ENCODE measurements around the gene MAP4K2. TPM values are rescaled to one million over a fixed set of nuclear protein-coding genes. Genes with fewer than 3 reads are reported as not detected.

The MAP4K2 gene
- polyA plus RNA-seq, 3 donors from 2014 or later: 9.2 to 16.4 (median 15.9) TPM

GRCh38 chr11:64753380-64754123, 49.5 kb downstream of the MAP4K2 start:
- Mint-ChIP-seq H3K9me3 (no peaks in the 10 kb centered on the region), H3K36me3 (peaks cover 4 to 20% (median 15%) of the 10 kb centered on the region in 3 donors), H3K4me1 (peaks cover 34 to 38% of the 10 kb centered on the region in 2 donors), H3K4me3 (no peak overlapping the region), H3K27ac (no peak overlapping the region), H3K27me3 (ENCODE audit: low read depth in 3 of 3) (peaks cover 0 to 4% (median 2%) of the 10 kb centered on the region in 3 donors)
- DNase-seq: no peak

GRCh38 chr11:64753019-64753379, 50.0 kb downstream of the MAP4K2 start:
- Mint-ChIP-seq H3K27ac (peak overlapping the region in 1 of 6 donors; percentile 26), H3K36me3 (peaks cover 4 to 22% (median 15%) of the 10 kb centered on the region in 3 donors), H3K4me3 (no peak overlapping the region), H3K9me3 (no peaks in the 10 kb centered on the region), H3K4me1 (peaks cover 37% of the 10 kb centered on the region in 2 donors), H3K27me3 (ENCODE audit: low read depth in 3 of 3) (peaks cover 0 to 6% (median 3%) of the 10 kb centered on the region in 3 donors)
- no peak for DNase-seq

- peaks cover 4 to 23% (median 15%) of the 10 kb centered on the region in 3 donors for H3K36me3 Mint-ChIP-seq
These were observed 50.6 kb downstream of the MAP4K2 start for GRCh38 chr11:64752175-64752970.

GRCh38 chr11:64751580-64751979, 51.4 kb downstream of the MAP4K2 start:
- Mint-ChIP-seq H3K36me3 (peaks cover 4 to 23% (median 15%) of the 10 kb centered on the region in 3 donors), H3K4me1 (peaks cover 37 to 44% of the 10 kb centered on the region in 2 donors), H3K27me3 (ENCODE audit: low read depth in 3 of 3) (peaks cover 0 to 6% (median 4%) of the 10 kb centered on the region in 3 donors), H3K27ac (peak overlapping the region in 2 of 6 donors; percentile 40 to 41), H3K9me3 (no peaks in the 10 kb centered on the region), H3K4me3 (no peak overlapping the region)
- DNase-seq: no peak

More at GRCh38 chr11:64752175-64752970, 50.6 kb downstream of the MAP4K2 start:
- Mint-ChIP-seq H3K27ac (peak overlapping the region in 1 of 6 donors; percentile 16), H3K27me3 (ENCODE audit: low read depth in 3 of 3) (peaks cover 0 to 6% (median 4%) of the 10 kb centered on the region in 3 donors), H3K9me3 (no peaks in the 10 kb centered on the region), H3K4me3 (no peak overlapping the region), H3K4me1 (peaks cover 35 to 40% of the 10 kb centered on the region in 2 donors)
- DNase-seq: no peak

- peak overlapping the region in 1 of 6 donors; percentile 7 for H3K27ac Mint-ChIP-seq
- H3K27me3 Mint-ChIP-seq (ENCODE audit: low read depth in 3 of 3): peaks cover 0 to 6% (median 4%) of the 10 kb centered on the region in 3 donors
- H3K9me3 Mint-ChIP-seq: no peaks in the 10 kb centered on the region
- H3K4me3 Mint-ChIP-seq: no peak overlapping the region
- peaks cover 4 to 23% (median 15%) of the 10 kb centered on the region in 3 donors for H3K36me3 Mint-ChIP-seq
- H3K4me1 Mint-ChIP-seq: peaks cover 42 to 48% of the 10 kb centered on the region in 2 donors
- no peak for DNase-seq
These were observed 51.9 kb downstream of the MAP4K2 start for GRCh38 chr11:64751136-64751535.

- H3K4me1 Mint-ChIP-seq: peaks cover 46 to 50% of the 10 kb centered on the region in 2 donors
These were observed 52.5 kb downstream of the MAP4K2 start for GRCh38 chr11:64750361-64751054.

GRCh38 chr11:64747961-64748665, 54.9 kb downstream of the MAP4K2 start:
- Mint-ChIP-seq H3K4me1 (peaks cover 52 to 58% of the 10 kb centered on the region in 2 donors), H3K27me3 (ENCODE audit: low read depth in 3 of 3) (peaks cover 17 to 22% (median 19%) of the 10 kb centered on the region in 3 donors), H3K9me3 (no peaks in the 10 kb centered on the region), H3K36me3 (peaks cover 4 to 22% (median 15%) of the 10 kb centered on the region in 3 donors), H3K27ac (peak overlapping the region in 3 of 6 donors; percentile 18 to 82 (median 65)), H3K4me3 (peak overlapping the region in 1 of 5 donors; percentile 2)
- DNase-seq: no peak

More at GRCh38 chr11:64750361-64751054, 52.5 kb downstream of the MAP4K2 start:
- H3K36me3 Mint-ChIP-seq: peaks cover 4 to 23% (median 15%) of the 10 kb centered on the region in 3 donors
- no peaks in the 10 kb centered on the region for H3K9me3 Mint-ChIP-seq
- peak overlapping the region in 4 of 6 donors; percentile 30 to 76 (median 52) for H3K27ac Mint-ChIP-seq
- no peak overlapping the region for H3K4me3 Mint-ChIP-seq
- DNase-seq: no peak
- peaks cover 2 to 9% (median 5%) of the 10 kb centered on the region in 3 donors for H3K27me3 Mint-ChIP-seq (ENCODE audit: low read depth in 3 of 3)

- Mint-ChIP-seq H3K4me3 (peak overlapping the region; percentile 62 to 97 (median 94)), H3K36me3 (peaks cover under 1 to 12% (median 10%) of the 10 kb centered on the region in 3 donors), H3K27me3 (ENCODE audit: low read depth in 3 of 3) (peaks cover 16 to 22% (median 17%) of the 10 kb centered on the region in 3 donors), H3K4me1 (peaks cover 49 to 58% of the 10 kb centered on the region in 2 donors), H3K9me3 (no peaks in the 10 kb centered on the region), H3K27ac (peak overlapping the region; percentile 70 to 99 (median 88))
- no peak for DNase-seq
These were observed 56.5 kb downstream of the MAP4K2 start for GRCh38 chr11:64746486-64746885.

- peaks cover 49 to 58% of the 10 kb centered on the region in 2 donors for H3K4me1 Mint-ChIP-seq
These were observed 57.3 kb downstream of the MAP4K2 start for GRCh38 chr11:64745521-64746328.

GRCh38 chr11:64745189-64745520, 57.9 kb downstream of the MAP4K2 start:
- H3K4me1 Mint-ChIP-seq: peaks cover 48 to 58% of the 10 kb centered on the region in 2 donors
- peak overlapping the region; percentile 94 to 98 (median 97) for H3K4me3 Mint-ChIP-seq
- DNase-seq: peak; percentile 89 to 92 (median 92)
- no peaks in the 10 kb centered on the region for H3K9me3 Mint-ChIP-seq
- peak overlapping the region; percentile 90 to 100 (median 99) for H3K27ac Mint-ChIP-seq
- peaks cover 16 to 22% (median 17%) of the 10 kb centered on the region in 3 donors for H3K27me3 Mint-ChIP-seq (ENCODE audit: low read depth in 3 of 3)
- peaks cover 4 to 11% (median 4%) of the 10 kb centered on the region in 3 donors for H3K36me3 Mint-ChIP-seq

More at GRCh38 chr11:64745521-64746328, 57.3 kb downstream of the MAP4K2 start:
- Mint-ChIP-seq H3K27ac (peak overlapping the region; percentile 90 to 100 (median 99)), H3K4me3 (peak overlapping the region; percentile 94 to 98 (median 97)), H3K36me3 (peaks cover 0 to 11% (median 6%) of the 10 kb centered on the region in 3 donors), H3K9me3 (no peaks in the 10 kb centered on the region), H3K27me3 (ENCODE audit: low read depth in 3 of 3) (peaks cover 16 to 22% (median 17%) of the 10 kb centered on the region in 3 donors)
- DNase-seq: peak; percentile 92 to 93 (median 92)

GRCh38 chr11:64744544-64745188, 58.3 kb downstream of the MAP4K2 start:
- no peaks in the 10 kb centered on the region for H3K9me3 Mint-ChIP-seq
- H3K4me3 Mint-ChIP-seq: peak overlapping the region; percentile 94 to 100 (median 97)
- H3K36me3 Mint-ChIP-seq: peaks cover 4 to 9% (median 4%) of the 10 kb centered on the region in 3 donors
- peaks cover 47 to 57% of the 10 kb centered on the region in 2 donors for H3K4me1 Mint-ChIP-seq
- DNase-seq: peak in 2 of 3 donors; percentile 64 to 66
- peaks cover 16 to 21% (median 17%) of the 10 kb centered on the region in 3 donors for H3K27me3 Mint-ChIP-seq (ENCODE audit: low read depth in 3 of 3)
- H3K27ac Mint-ChIP-seq: peak overlapping the region; percentile 85 to 100 (median 99)

Measured in immature natural killer cell (primary cell).